GM19099 (cell line): ENCODE results near the gene OGA.

Experiments used
- POLR2A ChIP-seq: IDR thresholded peaks from 3 replicates; pipeline ENCODE4 v1.6.1; 2011; ENCODE audit warnings: low read depth; ENCODE audit not compliant: insufficient read length; ENCODE audit errors: extremely low read depth

OGA gene

GRCh38 chr10:101776161-101776817 is 42.0 kb downstream of the OGA start:
- no peak for TF ChIP-seq POLR2A

GRCh38 chr10:101775273-101776160 is 42.7 kb downstream of the OGA start, which contains the start of gene FGF8:
FGF8 (minus strand) TSS chr10:101776114; CDS start chr10:101775900, 214 bp downstream.
- no peak for TF ChIP-seq POLR2A

GRCh38 chr10:101774589-101775272 is 43.5 kb downstream of the OGA start:
- no peak for TF ChIP-seq POLR2A

- no peak for TF ChIP-seq POLR2A
Measured at GRCh38 chr10:101773923-101774588, 44.2 kb downstream of the OGA start.

- TF ChIP-seq POLR2A: no peak
Measured at GRCh38 chr10:101772895-101773761, 45.1 kb downstream of the OGA start.

- no peak for TF ChIP-seq POLR2A
Measured at GRCh38 chr10:101772017-101772894, 46.0 kb downstream of the OGA start.

GRCh38 chr10:101771380-101771779 is 46.9 kb downstream of the OGA start:
- TF ChIP-seq POLR2A: no peak

GRCh38 chr10:101770331-101771215 is 47.7 kb downstream of the OGA start:
- TF ChIP-seq POLR2A: no peak

- TF ChIP-seq POLR2A: no peak
Measured at GRCh38 chr10:101769541-101770180, 48.6 kb downstream of the OGA start.

- TF ChIP-seq POLR2A: no peak
Measured at GRCh38 chr10:101768791-101769170, 49.5 kb downstream of the OGA start.

- no peak for TF ChIP-seq POLR2A
Measured at GRCh38 chr10:101767966-101768790, 50.1 kb downstream of the OGA start.

- TF ChIP-seq POLR2A: no peak
Measured at GRCh38 chr10:101767600-101767945, 50.7 kb downstream of the OGA start.
